HEK293T (cell line): ENCODE results near the gene CCT8L2.
"Not testable (repeated sequence)": the region's sequence is repeated elsewhere in the genome, so short reads cannot be mapped to it uniquely, and the experiment has no call there.

Source experiments
- CTCF ChIA-PET: fragments of 350-600 bp; formaldehyde crosslinking; extraction: SDS; loops from one replicate; lab custom pipeline; 2021; ENCODE audit warnings: antibody characterized with exemption, inconsistent platforms; lab: Yijun Ruan, JAX
- POLR2A ChIA-PET: fragments of 350-600 bp; formaldehyde crosslinking; extraction: SDS; loops from one replicate; lab custom pipeline; 2020; ENCODE audit warnings: antibody characterized with exemption, inconsistent platforms; lab: Yijun Ruan, JAX
- DNase-seq: peaks from one replicate; pipeline ENCODE4 v3.0.0; 2012; ENCODE audit warnings: mixed read lengths; ENCODE audit errors: extremely low spot score
- ELF4 ChIP-seq: fragments of 450-650 bp; IDR thresholded peaks from 2 replicates; pipeline ENCODE4 v1.6.1; 2017; ENCODE audit warnings: antibody characterized with exemption
- FOXM1 ChIP-seq: fragments of 450-650 bp; IDR thresholded peaks from 2 replicates; pipeline ENCODE4 v1.6.1; 2017; ENCODE audit warnings: mild to moderate bottlenecking, borderline replicate concordance
- L3MBTL2 ChIP-seq: fragments of 450-650 bp; conservative IDR thresholded peaks from 2 replicates; pipeline ENCODE4 v1.6.1; 2016; ENCODE audit warnings: mild to moderate bottlenecking
- NFRKB ChIP-seq: fragments of 450-650 bp; IDR thresholded peaks from 2 replicates; pipeline ENCODE4 v1.6.1; 2016; ENCODE audit warnings: mild to moderate bottlenecking, moderate library complexity
- SP1 ChIP-seq: fragments of 450-650 bp; IDR thresholded peaks from 2 replicates; pipeline ENCODE4 v1.6.1; 2017

CCT8L2 gene

DNA sequence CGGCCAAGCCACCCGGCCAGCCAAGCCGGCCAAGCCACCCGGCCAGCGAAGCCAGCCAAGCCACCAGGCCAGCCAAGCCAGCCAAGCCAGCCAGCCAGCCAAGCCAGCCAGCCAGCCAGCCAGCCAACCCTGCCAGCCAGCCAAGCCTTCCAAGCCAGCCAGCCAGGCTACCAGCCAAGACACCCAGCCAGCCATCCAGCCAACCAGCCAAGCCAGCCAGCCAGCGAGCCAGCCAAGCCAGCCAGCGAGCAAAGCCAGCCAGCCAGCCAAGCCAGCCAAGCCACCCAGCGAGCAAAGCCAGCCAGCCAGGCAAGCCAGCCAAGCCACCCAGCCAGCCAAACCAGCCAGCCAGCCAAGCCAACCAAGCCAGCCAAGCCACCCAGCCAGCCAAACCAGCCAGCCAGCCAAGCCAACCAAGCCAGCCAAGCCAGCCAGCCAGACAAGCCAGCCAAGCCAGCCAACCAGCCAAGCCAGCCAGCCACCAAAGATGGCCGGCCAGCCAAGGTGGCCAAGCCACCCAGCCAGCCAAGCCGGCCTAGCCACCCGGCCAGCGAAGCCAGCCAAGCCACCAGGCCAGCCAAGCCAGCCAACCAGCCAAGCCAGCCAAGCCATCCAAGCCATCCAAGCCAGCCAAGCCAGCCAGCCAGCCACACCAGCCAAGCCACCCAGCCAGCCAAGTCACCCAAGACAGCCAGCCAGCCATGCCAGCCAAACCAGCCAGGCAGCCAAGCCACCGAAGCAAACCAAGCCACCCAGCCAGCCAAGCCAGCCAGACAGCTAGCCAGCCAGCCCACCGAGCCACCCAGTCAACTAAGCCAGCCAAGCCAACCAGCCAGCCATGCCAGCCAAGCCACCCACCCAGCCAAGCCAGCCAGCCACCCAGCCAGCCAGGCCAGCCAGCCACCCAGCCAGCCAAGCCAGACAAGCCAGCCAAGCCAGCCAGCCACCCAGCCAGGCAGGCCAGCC, 28.8 kb downstream of the CCT8L2 start:
- POLR2A ChIA-PET = no interaction called here
- no peak for DNase-seq
- TF ChIP-seq FOXM1 (no peak), L3MBTL2 (no peak), ELF4 (no peak)
- CTCF ChIA-PET = no interaction called here

DNA sequence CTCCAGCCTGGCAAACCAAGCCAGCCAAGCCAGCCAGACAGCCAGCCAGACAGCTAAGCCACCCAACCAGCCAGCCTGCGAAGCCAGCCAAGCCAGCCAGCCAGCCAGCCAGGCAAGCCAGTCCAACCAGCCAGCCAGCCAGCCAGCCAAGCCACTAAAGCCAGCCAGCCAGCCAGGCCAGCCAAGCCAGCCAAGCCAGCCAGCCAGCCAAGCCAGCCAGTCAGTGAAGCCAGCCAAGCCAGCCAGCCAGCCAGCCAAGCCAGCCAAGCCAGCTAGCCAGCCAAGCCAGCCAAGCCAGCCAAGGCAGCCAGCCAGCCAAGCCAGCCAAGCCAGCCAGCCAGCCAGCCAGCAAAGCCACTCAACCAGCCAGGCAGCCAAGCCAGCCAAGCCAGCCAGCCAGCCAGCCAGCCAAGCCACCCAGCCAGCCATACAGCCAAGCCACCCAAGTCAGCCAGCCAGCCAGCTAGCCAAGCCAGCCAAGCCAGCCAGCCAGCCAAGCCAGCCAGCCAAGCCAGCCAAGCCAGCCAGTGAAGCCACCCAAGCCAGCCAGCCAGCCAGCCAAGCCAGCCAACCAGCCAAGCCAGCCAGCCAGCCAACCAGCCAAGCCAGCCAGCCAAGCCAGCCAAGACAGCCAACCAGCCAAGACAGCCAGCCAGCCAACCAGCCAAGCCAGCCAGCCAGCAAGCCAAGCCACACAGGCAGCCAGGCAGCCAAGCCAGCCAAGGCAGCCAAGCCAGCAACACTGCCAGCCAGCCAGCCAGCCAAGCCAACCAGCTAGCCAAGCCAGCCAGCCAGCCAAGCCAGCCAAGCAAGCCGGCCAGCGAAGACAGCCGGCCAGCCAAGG, 29.7 kb downstream of the CCT8L2 start:
- no peak for TF ChIP-seq NFRKB
- ChIA-PET POLR2A (no interaction called here), CTCF (no interaction called here)
- no peak for DNase-seq

DNA sequence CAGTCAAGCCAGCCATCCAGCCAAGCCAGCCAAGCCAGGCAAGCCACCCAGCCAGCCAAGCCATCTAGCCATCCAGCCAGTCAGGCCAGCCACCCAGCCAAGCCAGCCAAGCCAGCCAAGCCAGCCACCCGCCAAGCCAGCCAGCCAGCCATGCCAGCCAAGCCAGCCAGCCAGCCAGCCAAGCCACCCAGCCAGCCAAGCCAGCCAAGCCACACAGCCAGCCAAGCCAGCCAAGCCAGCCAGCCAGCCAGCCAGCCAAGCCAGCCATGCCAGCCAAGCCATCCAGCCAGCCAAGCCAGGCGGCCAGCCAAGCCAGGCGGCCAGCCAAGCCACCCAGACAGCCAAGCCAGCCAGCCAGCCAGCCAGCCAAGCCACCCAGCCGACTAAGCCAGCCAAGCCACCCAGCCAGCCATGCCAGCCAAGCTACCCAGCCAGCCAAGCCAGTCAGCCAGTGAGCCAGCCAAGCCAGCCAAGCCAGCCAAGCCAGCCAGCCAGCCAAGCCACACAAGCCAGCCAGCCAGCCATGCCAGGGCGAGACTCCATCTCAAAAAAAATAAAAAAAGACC, 31.4 kb downstream of the CCT8L2 start:
- POLR2A ChIA-PET, CTCF ChIA-PET, DNase-seq: not testable (repeated sequence)

DNA sequence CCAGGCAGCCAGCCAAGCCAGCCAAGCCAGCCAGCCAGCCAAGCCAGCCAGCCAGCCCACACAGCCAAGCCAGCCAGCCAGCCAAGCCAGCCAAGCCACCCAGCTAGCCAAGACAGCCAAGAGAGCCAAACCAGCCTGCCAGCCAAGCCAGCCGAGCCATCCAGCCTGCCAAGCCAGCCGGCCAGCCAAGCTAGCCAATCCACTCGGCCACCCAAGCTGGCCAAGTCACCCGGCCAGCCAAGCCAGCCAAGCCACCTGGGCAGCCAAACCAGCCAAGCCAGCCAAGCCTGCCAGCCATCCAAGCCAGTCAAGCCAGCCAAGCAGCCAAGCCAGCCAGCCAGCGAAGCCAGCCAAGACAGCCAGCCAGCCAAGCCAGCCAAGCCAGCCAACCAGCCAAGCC, 32.0 kb downstream of the CCT8L2 start:
- DNase-seq, CTCF ChIA-PET: not testable (repeated sequence)

DNA sequence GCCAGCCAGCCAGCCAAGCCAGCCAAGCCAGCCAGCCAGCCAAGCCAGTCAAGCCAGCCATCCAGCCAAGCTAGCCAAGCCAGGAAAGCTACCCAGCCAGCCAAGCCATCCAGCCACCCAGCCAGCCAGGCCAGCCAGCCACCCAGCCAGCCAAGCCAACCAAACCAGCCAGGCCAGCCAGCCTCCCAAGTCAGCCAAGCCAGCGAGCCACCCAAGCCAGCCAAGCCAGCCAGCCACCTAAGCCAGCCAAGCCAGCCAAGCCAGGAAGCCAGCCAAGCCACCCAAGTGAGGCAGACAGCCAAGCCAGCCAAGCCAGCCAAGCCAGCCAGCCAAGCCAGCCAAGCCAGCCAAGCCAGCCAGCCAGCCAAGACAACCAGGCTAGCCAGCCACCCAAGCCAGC, 32.6 kb downstream of the CCT8L2 start:
- POLR2A ChIA-PET, CTCF ChIA-PET, DNase-seq: not testable (repeated sequence)

More for the DNA sequence above, 32.0 kb downstream of the CCT8L2 start:
- POLR2A ChIA-PET = not testable (repeated sequence)

DNA sequence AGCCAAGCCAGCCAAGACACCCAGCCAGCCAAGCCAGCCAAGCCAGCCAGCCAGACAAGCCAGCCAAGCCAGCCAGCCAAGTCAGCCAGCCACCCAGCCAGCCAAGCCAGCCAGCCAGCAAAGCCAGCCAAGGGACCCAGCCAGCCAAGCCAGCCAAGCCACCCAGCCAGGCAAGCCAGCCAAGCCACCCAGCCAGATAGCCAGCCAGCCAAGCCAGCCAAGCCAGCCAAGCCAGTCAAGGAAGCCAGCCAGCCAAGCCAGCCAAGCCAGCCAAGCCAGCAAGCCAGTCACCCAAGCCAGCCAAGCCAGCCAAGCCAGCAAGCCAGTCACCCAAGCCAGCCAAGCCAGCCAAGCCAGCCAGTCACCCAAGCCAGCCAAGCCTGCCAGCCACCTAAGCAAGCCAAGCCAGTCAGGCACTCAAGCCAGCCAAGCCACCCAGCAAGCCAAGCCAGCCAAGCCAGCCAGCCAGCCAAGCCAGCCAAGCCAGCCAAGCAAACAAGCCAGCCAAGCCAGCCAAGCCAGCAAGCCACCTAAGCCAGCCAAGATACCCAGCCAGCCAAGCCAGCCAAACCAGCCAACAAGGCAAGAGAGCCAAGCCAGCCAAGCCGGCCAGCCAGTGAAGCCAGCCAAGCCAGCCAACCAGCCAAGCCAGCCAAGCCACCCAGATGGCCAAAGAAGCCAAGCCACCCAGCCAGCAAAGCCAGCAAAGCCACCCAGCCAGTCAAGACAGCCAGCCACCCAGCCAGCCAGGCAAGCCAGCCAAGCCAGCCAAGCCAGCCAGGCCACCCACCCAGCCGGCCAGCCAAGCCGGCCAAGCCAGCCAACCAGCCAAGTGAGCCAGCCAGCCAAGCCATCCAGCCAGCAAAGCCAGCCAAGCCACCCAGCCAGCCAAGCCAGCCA, 33.3 kb downstream of the CCT8L2 start:
- ChIA-PET CTCF (no interaction called here), POLR2A (no interaction called here)
- no peak for TF ChIP-seq SP1
- DNase-seq = no peak

DNA sequence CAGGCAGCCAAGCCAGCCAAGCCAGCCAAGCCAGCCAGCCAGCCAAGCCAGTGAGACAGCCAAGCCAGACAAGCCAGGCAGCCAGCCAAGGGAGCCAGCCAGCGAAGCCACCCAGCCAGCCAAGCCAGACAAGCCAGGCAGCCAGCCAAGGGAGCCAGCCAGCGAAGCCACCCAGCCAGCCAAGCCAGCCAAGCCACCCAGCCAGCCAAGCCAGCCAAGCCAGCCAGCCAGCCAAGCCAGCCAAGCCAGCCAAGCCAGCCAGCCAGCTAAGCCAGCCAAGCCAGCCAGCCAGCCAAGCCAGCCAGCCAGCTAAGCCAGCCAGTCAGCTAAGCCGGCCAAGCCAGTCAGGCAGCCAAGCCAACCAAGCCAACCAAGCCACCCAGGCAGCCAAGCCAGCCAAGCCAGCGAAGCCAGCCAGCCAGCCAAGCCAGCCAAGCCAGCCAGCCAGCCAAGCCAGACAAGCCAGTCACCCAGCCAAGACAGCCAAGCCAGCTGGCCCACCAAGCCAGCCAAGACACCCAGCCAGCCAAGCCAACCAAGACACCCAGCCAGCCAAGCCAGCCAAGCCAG, 34.1 kb downstream of the CCT8L2 start:
- DNase-seq, POLR2A ChIA-PET, CTCF ChIA-PET: not testable (repeated sequence)

DNA sequence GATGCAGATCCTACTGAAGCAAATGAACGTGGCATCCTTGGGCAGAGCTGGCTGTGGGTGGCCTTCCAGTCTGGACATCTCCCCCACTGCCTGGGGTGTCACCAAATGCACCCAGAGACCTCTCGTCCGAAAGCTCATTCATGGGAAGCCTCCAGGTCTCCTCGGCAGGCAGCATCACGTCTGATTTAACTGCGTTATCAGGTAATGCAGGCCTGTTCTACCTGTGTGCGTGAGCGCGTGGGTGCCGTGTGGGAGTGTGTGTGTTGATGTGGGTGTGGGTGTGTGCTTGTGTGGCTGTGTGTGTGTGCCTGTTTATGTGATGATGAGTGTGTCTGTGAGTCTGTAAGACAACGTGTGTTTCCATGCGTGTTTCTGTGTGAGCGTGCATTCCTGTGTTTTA, 35.1 kb downstream of the CCT8L2 start:
- DNase-seq, POLR2A ChIA-PET, CTCF ChIA-PET: not testable (repeated sequence)

DNA sequence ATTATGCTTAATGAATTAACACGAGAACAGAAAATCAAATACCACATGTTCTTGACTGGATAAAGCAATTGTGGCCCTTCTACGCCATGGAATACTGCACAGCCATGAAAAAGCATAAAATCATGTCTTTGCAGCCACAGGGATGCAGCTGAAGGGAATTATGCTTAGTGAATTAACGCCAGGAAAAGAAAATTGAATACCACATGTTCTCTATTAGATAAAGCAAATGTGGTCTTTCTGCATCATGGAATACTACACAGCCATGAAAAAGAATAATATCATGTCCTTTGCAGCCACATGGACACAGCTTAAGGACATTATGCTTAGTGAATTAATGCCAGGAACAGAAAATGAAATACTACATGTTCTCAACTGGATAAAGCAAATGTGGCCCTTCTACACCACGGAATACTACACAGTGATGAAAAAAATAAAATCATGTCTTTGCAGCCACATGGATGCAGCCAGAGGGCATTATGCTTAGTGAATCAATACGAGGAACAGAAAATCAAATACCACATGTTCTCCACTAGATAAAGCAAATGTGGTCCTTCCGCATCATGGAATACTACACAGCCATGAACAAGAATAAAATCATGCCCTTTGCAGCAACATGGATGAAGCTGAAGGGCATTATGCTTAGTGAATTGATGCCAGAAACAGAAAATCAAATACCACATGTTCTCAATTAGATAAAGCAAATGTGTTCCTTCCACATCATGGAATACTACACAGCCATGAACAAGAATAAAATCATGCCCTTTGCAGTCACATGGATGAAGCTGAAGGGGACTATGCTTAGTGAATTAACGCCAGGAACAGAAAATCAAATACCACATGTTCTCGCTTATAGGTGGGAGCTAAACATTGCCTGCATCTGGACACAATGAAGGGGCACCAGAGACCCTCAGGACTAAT, 37.3 kb downstream of the CCT8L2 start:
- DNase-seq, CTCF ChIA-PET, POLR2A ChIA-PET: not testable (repeated sequence)

DNA sequence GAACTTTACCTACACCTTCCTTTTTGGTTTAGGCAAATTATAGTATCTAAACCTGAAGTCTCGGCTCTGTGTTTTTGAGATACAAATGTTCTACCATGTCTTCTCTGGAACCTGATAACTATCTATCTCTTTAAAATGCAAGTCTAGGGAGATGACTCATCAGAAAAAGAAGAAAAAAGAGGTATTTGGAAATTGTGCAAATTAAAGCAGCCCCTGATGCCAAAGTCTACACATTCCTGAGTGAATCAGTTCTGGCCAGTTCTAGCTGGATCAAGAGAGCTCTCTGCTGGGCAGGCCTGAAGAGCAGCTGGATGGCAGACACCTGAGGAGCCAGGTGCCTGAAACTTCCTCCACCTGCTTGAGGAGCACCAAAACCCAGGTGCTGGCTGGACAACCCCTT, 49.3 kb downstream of the CCT8L2 start:
- CTCF ChIA-PET, POLR2A ChIA-PET, DNase-seq: not testable (repeated sequence)
